GM20431 (cell line): ENCODE measurements around the gene FCHSD1.

Experiments
- in situ Hi-C: fragments of 300-500 bp; cut with MseI, MboI; formaldehyde crosslinking; loops from one replicate; pipeline ENCODE4 v1.15.0; 2020; ENCODE audit warnings: low sequenced_read_pairs; ENCODE audit not compliant: unreplicated experiment

Gene FCHSD1

GRCh38 chr5:141677415-141677814 is 26.2 kb upstream of the FCHSD1 start:
- in situ Hi-C loops, result loop anchor here (25.0 kb wide), 1 partner anchor 460 kb away; no protein-coding TSS in a partner anchor

GRCh38 chr5:141675672-141676071 is 24.5 kb upstream of the FCHSD1 start:
- in situ Hi-C loops, result loop anchor here (25.0 kb wide), 1 partner anchor 462 kb away; no protein-coding TSS in a partner anchor

- in situ Hi-C loops, result loop anchor here (25.0 kb wide), 1 partner anchor 463 kb away; no protein-coding TSS in a partner anchor
These were observed 23.5 kb upstream of the FCHSD1 start for GRCh38 chr5:141674747-141675146.

- in situ Hi-C loops, result no loop called here
These were observed 21.9 kb upstream of the FCHSD1 start for GRCh38 chr5:141672841-141673813.

GRCh38 chr5:141672071-141672840 is 21.0 kb upstream of the FCHSD1 start:
- in situ Hi-C loops, result no loop called here

GRCh38 chr5:141669520-141669919 is 18.3 kb upstream of the FCHSD1 start:
- in situ Hi-C loops, result no loop called here

GRCh38 chr5:141668601-141669265 is 17.5 kb upstream of the FCHSD1 start:
- in situ Hi-C loops, result no loop called here

- in situ Hi-C loops, result no loop called here
These were observed 15.1 kb upstream of the FCHSD1 start for GRCh38 chr5:141665995-141666940.

- in situ Hi-C loops, result no loop called here
These were observed 13.7 kb upstream of the FCHSD1 start for GRCh38 chr5:141664733-141665461.

- in situ Hi-C loops, result no loop called here
These were observed 12.3 kb upstream of the FCHSD1 start for GRCh38 chr5:141663506-141663905.

- in situ Hi-C loops, result no loop called here
These were observed 10.8 kb upstream of the FCHSD1 start for GRCh38 chr5:141662028-141662427.

GRCh38 chr5:141657937-141658545 is 6.8 kb upstream of the FCHSD1 start:
- in situ Hi-C loops, result no loop called here

GRCh38 chr5:141657404-141657803 is 6.2 kb upstream of the FCHSD1 start:
- in situ Hi-C loops, result no loop called here

GRCh38 chr5:141656396-141656795 is 5.2 kb upstream of the FCHSD1 start:
- in situ Hi-C loops, result no loop called here

GRCh38 chr5:141655020-141655419 is 3.8 kb upstream of the FCHSD1 start:
- in situ Hi-C loops, result no loop called here

- in situ Hi-C loops, result no loop called here
These were observed 3.1 kb upstream of the FCHSD1 start for GRCh38 chr5:141654298-141654697.

- in situ Hi-C loops, result no loop called here
These were observed 499 bp upstream of the FCHSD1 start for GRCh38 chr5:141651728-141652105.

- in situ Hi-C loops, result no loop called here
These were observed 1.2 kb downstream of the FCHSD1 start for GRCh38 chr5:141649972-141650371.
